WTC11 (cell line): ENCODE data around the gene ZBTB44. TPM values are rescaled to one million over a fixed set of nuclear protein-coding genes. Genes with fewer than 3 reads are reported as not detected.

ENCODE experiments used
- ATAC-seq: fragments of 200-7000 bp; cut with Tn5 transposase; 2 replicates; pipeline ENCODE4 v1.10.0; 2021; ENCODE audit warnings: mild to moderate bottlenecking, moderate library complexity
- CTCF ChIA-PET: fragments of 300-600 bp; sonication (Branson Sonifier 250); formaldehyde crosslinking; loops from one replicate; lab custom pipeline; 2021; ENCODE audit warnings: antibody characterized with exemption; lab: Charles Lee
- POLR2A ChIA-PET: fragments of 350-600 bp; sonication (Branson Sonifier 250); formaldehyde crosslinking; loops from one replicate; lab custom pipeline; 2021; ENCODE audit warnings: antibody characterized with exemption; lab: Charles Lee
- DNase-seq: peaks from one replicate; pipeline ENCODE4 v3.0.0; 2021; ENCODE audit warnings: low spot score
- H3K27ac Mint-ChIP-seq: 2 replicates; pipeline ENCODE4 v1.8.0; 2021; ENCODE audit warnings: mixed read lengths
- H3K27me3 Mint-ChIP-seq: 2 replicates; pipeline ENCODE4 v1.8.0; 2021; ENCODE audit warnings: low read depth, mild to moderate bottlenecking, moderate library complexity, mixed read lengths
- H3K36me3 Mint-ChIP-seq: 2 replicates; pipeline ENCODE4 v1.8.0; 2021; ENCODE audit warnings: mixed read lengths
- H3K4me1 Mint-ChIP-seq: 2 replicates; pipeline ENCODE4 v1.8.0; 2022; ENCODE audit warnings: mixed read lengths
- H3K4me3 Mint-ChIP-seq: 2 replicates; pipeline ENCODE4 v1.8.0; 2021; ENCODE audit warnings: mild to moderate bottlenecking, moderate library complexity, mixed read lengths
- H3K9me3 Mint-ChIP-seq: 2 replicates; pipeline ENCODE4 v1.8.0; 2021; ENCODE audit warnings: mixed read lengths
- ELF4 ChIP-seq: sonication (generic); formaldehyde crosslinking; IDR thresholded peaks from 2 replicates; pipeline ENCODE4 v1.8.1; 2022; ENCODE audit warnings: low read depth, mild to moderate bottlenecking, moderate library complexity, missing genetic modification reagents
- ESRRA ChIP-seq: sonication (generic); formaldehyde crosslinking; IDR thresholded peaks from 2 replicates; pipeline ENCODE4 v1.8.1; 2022; ENCODE audit warnings: mild to moderate bottlenecking, missing genetic modification reagents, borderline replicate concordance
- GRHL2 ChIP-seq: fragments of 250-450 bp; sonication (Bioruptor Pico); IDR thresholded peaks from 2 replicates; pipeline ENCODE4 v1.8.0; 2022; ENCODE audit warnings: mild to moderate bottlenecking, moderate library complexity; ENCODE audit not compliant: insufficient replicate concordance, severe bottlenecking
- JUN ChIP-seq: sonication (generic); formaldehyde crosslinking; IDR thresholded peaks from 2 replicates; pipeline ENCODE4 v1.8.0; 2023; ENCODE audit warnings: mild to moderate bottlenecking, missing genetic modification reagents
- NFATC4 ChIP-seq: fragments of 250-450 bp; sonication (Bioruptor Pico); IDR thresholded peaks from 2 replicates; pipeline ENCODE4 v1.9.0; 2021; ENCODE audit warnings: mild to moderate bottlenecking
- TEAD4 ChIP-seq: sonication (generic); formaldehyde crosslinking; IDR thresholded peaks from 2 replicates; pipeline ENCODE4 v1.8.0; 2022; ENCODE audit warnings: mild to moderate bottlenecking, missing genetic modification reagents
- ZNF423 ChIP-seq: fragments of 250-450 bp; sonication (Bioruptor Pico); IDR thresholded peaks from 2 replicates; pipeline ENCODE4 v2.1.2; 2022; ENCODE audit warnings: mild to moderate bottlenecking, moderate library complexity
- total RNA-seq: library from RNA; stranded (reverse); gene quantifications from 3 replicates; pipeline ENCODE4 v1.2.3, GENCODE V29; 2021
- TF ChIP-seq, protein P1 (sequence below): fragments of 250-450 bp; sonication (Bioruptor Pico); IDR thresholded peaks from 2 replicates; pipeline ENCODE4 v1.9.0; 2021; ENCODE audit warnings: mild to moderate bottlenecking, borderline replicate concordance
- TF ChIP-seq, protein P2 (sequence below): sonication (generic); formaldehyde crosslinking; IDR thresholded peaks from 2 replicates; pipeline ENCODE4 v1.8.0; 2022; ENCODE audit warnings: mild to moderate bottlenecking, missing genetic modification reagents
- TF ChIP-seq, protein P3 (sequence below): sonication (generic); formaldehyde crosslinking; IDR thresholded peaks from 2 replicates; pipeline ENCODE4 v1.8.1; 2023; ENCODE audit warnings: mild to moderate bottlenecking, missing genetic modification reagents, moderate library complexity
- TF ChIP-seq, protein P4 (sequence below): sonication (generic); formaldehyde crosslinking; conservative IDR thresholded peaks from 2 replicates; pipeline ENCODE4 v1.8.1; 2022; ENCODE audit warnings: mild to moderate bottlenecking, missing genetic modification reagents
- TF ChIP-seq, protein P5 (sequence below): sonication (generic); formaldehyde crosslinking; IDR thresholded peaks from 2 replicates; pipeline ENCODE4 v1.8.0; 2023; ENCODE audit warnings: missing genetic modification reagents, mild to moderate bottlenecking, borderline replicate concordance

The ZBTB44 gene
- total RNA-seq, 1 experiment from 2014 or later = 107 TPM

DNA sequence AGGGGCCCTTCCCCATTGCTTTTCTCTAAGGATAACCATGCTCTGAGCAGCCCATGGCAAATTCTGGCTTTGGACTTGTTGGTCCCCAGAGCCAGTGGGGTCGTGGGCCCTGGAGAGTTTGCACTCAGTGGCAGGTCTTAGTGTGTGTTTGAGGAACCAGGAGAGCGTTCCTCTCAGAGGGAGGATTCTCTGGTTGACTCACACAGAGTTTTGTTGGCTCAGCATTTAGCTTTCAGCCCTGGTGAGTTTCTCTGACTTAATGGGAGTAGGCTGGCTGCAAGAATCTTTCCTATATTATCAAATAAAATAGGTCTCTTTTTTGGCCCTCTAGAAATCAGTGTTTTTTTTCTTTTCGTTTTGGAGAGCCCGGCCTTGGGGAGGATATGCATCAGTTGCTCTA lies 134.2 kb downstream of the ZBTB44 start (continued):
- TF ChIP-seq, protein P1, sequence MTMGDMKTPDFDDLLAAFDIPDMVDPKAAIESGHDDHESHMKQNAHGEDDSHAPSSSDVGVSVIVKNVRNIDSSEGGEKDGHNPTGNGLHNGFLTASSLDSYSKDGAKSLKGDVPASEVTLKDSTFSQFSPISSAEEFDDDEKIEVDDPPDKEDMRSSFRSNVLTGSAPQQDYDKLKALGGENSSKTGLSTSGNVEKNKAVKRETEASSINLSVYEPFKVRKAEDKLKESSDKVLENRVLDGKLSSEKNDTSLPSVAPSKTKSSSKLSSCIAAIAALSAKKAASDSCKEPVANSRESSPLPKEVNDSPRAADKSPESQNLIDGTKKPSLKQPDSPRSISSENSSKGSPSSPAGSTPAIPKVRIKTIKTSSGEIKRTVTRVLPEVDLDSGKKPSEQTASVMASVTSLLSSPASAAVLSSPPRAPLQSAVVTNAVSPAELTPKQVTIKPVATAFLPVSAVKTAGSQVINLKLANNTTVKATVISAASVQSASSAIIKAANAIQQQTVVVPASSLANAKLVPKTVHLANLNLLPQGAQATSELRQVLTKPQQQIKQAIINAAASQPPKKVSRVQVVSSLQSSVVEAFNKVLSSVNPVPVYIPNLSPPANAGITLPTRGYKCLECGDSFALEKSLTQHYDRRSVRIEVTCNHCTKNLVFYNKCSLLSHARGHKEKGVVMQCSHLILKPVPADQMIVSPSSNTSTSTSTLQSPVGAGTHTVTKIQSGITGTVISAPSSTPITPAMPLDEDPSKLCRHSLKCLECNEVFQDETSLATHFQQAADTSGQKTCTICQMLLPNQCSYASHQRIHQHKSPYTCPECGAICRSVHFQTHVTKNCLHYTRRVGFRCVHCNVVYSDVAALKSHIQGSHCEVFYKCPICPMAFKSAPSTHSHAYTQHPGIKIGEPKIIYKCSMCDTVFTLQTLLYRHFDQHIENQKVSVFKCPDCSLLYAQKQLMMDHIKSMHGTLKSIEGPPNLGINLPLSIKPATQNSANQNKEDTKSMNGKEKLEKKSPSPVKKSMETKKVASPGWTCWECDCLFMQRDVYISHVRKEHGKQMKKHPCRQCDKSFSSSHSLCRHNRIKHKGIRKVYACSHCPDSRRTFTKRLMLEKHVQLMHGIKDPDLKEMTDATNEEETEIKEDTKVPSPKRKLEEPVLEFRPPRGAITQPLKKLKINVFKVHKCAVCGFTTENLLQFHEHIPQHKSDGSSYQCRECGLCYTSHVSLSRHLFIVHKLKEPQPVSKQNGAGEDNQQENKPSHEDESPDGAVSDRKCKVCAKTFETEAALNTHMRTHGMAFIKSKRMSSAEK (CRISPR knock-in tag) = no peak
- TF ChIP-seq GRHL2 = no peak
- no peak for TF ChIP-seq ELF4
- TF ChIP-seq TEAD4 (CRISPR knock-in tag) = no peak
- TF ChIP-seq, protein P2, sequence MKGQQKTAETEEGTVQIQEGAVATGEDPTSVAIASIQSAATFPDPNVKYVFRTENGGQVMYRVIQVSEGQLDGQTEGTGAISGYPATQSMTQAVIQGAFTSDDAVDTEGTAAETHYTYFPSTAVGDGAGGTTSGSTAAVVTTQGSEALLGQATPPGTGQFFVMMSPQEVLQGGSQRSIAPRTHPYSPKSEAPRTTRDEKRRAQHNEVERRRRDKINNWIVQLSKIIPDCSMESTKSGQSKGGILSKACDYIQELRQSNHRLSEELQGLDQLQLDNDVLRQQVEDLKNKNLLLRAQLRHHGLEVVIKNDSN = no peak
- no peak for TF ChIP-seq JUN (CRISPR knock-in tag)
- TF ChIP-seq, protein P3, sequence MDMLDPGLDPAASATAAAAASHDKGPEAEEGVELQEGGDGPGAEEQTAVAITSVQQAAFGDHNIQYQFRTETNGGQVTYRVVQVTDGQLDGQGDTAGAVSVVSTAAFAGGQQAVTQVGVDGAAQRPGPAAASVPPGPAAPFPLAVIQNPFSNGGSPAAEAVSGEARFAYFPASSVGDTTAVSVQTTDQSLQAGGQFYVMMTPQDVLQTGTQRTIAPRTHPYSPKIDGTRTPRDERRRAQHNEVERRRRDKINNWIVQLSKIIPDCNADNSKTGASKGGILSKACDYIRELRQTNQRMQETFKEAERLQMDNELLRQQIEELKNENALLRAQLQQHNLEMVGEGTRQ (CRISPR knock-in tag) = no peak
- TF ChIP-seq ZNF423 (CRISPR knock-in tag) = no peak
- TF ChIP-seq, protein P4, sequence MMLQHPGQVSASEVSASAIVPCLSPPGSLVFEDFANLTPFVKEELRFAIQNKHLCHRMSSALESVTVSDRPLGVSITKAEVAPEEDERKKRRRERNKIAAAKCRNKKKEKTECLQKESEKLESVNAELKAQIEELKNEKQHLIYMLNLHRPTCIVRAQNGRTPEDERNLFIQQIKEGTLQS (CRISPR knock-in tag) = no peak
- TF ChIP-seq, protein P5, sequence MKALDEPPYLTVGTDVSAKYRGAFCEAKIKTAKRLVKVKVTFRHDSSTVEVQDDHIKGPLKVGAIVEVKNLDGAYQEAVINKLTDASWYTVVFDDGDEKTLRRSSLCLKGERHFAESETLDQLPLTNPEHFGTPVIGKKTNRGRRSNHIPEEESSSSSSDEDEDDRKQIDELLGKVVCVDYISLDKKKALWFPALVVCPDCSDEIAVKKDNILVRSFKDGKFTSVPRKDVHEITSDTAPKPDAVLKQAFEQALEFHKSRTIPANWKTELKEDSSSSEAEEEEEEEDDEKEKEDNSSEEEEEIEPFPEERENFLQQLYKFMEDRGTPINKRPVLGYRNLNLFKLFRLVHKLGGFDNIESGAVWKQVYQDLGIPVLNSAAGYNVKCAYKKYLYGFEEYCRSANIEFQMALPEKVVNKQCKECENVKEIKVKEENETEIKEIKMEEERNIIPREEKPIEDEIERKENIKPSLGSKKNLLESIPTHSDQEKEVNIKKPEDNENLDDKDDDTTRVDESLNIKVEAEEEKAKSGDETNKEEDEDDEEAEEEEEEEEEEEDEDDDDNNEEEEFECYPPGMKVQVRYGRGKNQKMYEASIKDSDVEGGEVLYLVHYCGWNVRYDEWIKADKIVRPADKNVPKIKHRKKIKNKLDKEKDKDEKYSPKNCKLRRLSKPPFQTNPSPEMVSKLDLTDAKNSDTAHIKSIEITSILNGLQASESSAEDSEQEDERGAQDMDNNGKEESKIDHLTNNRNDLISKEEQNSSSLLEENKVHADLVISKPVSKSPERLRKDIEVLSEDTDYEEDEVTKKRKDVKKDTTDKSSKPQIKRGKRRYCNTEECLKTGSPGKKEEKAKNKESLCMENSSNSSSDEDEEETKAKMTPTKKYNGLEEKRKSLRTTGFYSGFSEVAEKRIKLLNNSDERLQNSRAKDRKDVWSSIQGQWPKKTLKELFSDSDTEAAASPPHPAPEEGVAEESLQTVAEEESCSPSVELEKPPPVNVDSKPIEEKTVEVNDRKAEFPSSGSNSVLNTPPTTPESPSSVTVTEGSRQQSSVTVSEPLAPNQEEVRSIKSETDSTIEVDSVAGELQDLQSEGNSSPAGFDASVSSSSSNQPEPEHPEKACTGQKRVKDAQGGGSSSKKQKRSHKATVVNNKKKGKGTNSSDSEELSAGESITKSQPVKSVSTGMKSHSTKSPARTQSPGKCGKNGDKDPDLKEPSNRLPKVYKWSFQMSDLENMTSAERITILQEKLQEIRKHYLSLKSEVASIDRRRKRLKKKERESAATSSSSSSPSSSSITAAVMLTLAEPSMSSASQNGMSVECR (CRISPR knock-in tag) = no peak
- no peak for TF ChIP-seq NFATC4 (CRISPR knock-in tag)

DNA sequence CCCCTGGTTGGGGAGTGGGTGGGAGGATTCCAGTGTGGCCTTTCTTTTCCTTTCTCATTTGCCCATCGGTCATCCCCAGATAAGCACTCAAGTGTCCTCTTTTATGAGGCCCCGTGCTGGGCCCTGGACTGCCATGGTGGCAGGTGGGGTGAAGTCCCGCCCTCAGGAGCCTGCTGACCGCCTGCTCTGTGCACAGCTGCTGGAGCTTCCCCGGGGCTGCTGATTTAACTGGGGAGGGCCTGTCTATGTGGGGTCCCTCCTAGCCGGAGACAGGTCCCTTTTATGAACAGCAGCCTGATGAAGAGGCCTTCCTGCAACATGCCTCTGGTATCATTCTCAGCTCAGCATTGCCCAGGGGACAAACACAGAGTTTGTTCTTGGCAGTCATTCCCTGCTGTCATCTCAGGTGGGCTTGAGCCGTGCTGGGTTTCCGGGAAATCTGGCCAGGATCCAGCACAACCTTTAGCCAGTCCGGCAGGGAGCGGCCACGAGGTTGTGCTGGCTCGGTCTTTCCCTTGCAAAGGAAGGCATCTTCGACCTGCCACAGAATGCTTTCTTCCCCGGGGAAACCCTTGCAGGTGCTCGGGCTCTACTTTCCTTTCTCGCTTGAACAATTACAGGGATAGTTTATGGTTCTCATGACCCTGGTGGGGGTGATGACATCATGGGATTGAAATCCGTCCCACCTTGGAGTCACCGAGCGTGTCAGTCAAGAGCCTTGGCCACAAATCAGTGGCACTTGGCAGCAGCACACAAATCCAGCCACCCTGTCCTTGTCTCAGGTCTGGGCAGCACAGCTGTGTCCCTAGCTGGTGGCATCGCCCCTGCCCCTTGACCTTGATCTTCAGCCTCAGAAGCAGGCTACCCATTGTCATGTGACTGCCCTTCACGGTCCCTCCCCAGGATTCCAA lies 135.1 kb downstream of the ZBTB44 start:
- Mint-ChIP-seq H3K27me3 (0 out of 2 replicates have a peak, but pooled peaks cover 3% of the 10 kb centered on the region), H3K4me1 (peaks cover 16% of the 10 kb centered on the region), H3K4me3 (no peak overlapping the region), H3K36me3 (peaks cover 9% of the 10 kb centered on the region), H3K27ac (no peak overlapping the region), H3K9me3 (peaks cover 11% of the 10 kb centered on the region)
- POLR2A ChIA-PET = no interaction called here
- DNase-seq = no peak
- no peak for ATAC-seq
- CTCF ChIA-PET = interaction anchor here (1.1 kb wide), 1 partner anchor 28 kb away, joined by 3 read pairs; no protein-coding TSS in a partner anchor
- TF ChIP-seq ESRRA (CRISPR knock-in tag) = no peak
